Central memory CD4-positive, alpha-beta T cell (primary cell): Measurements from ENCODE around the gene PLK5.
"Not testable (repeated sequence)": the region's sequence is repeated elsewhere in the genome, so short reads cannot be mapped to it uniquely, and the experiment has no call there.

ENCODE experiments used
- DNase-seq: peaks from one replicate; pipeline ENCODE4 v3.0.0; 2022

Gene PLK5

GRCh38 chr19:1526066-1526778 lies 2.3 kb downstream of the PLK5 start:
- DNase-seq = no peak

- DNase-seq = no peak
These were observed 3.2 kb downstream of the PLK5 start for GRCh38 chr19:1526979-1527649.

GRCh38 chr19:1527650-1528309 lies 3.9 kb downstream of the PLK5 start:
- no peak for DNase-seq

- DNase-seq = no peak
These were observed 4.9 kb downstream of the PLK5 start for GRCh38 chr19:1528596-1529429.

GRCh38 chr19:1529430-1529816 lies 5.5 kb downstream of the PLK5 start:
- no peak for DNase-seq

- DNase-seq = not testable (repeated sequence)
These were observed 7.0 kb downstream of the PLK5 start for GRCh38 chr19:1530856-1531255.

- DNase-seq = no peak
These were observed 7.7 kb downstream of the PLK5 start for GRCh38 chr19:1531587-1531986.

GRCh38 chr19:1532003-1532402 lies 8.1 kb downstream of the PLK5 start:
- DNase-seq = no peak

- DNase-seq = no peak
These were observed 9.8 kb downstream of the PLK5 start for GRCh38 chr19:1533510-1534150.

- no peak for DNase-seq
These were observed 11.1 kb downstream of the PLK5 start for GRCh38 chr19:1534972-1535371.

GRCh38 chr19:1535699-1536098 lies 11.8 kb downstream of the PLK5 start:
- DNase-seq = not testable (repeated sequence)

- no peak for DNase-seq
These were observed 15.1 kb downstream of the PLK5 start for GRCh38 chr19:1538978-1539377.

GRCh38 chr19:1539749-1540148 lies 15.9 kb downstream of the PLK5 start:
- not testable (repeated sequence) for DNase-seq

- DNase-seq = no peak
These were observed 16.6 kb downstream of the PLK5 start for GRCh38 chr19:1540365-1540925.

GRCh38 chr19:1549332-1549945 lies 25.6 kb downstream of the PLK5 start:
- no peak for DNase-seq

- no peak for DNase-seq
These were observed 27.5 kb downstream of the PLK5 start for GRCh38 chr19:1551068-1552040.

- DNase-seq = no peak
These were observed 29.5 kb downstream of the PLK5 start for GRCh38 chr19:1553415-1553814.

GRCh38 chr19:1554968-1555367 lies 31.1 kb downstream of the PLK5 start:
- DNase-seq = no peak

- DNase-seq = no peak
These were observed 31.9 kb downstream of the PLK5 start for GRCh38 chr19:1555487-1556389.
